Neural cell (in vitro differentiated cells): ENCODE results near the gene KIAA2012. TPM values are rescaled to one million over a fixed set of nuclear protein-coding genes. Genes with fewer than 3 reads are reported as not detected.

Experiments used
- H2AFZ ChIP-seq: fragments of 200-600, 300-800 bp; sonication (generic), shearing (Covaris generic); 2 replicates; pipeline ENCODE4 v1.6.0; 2014; ENCODE audit warnings: low read depth, mild to moderate bottlenecking, antibody characterized with exemption, low read length, moderate library complexity
- H3F3A ChIP-seq: fragments of 200-600 bp; shearing (Covaris generic); 2 replicates; pipeline ENCODE4 v1.6.1; 2016; ENCODE audit warnings: mild to moderate bottlenecking, moderate library complexity, mixed read lengths, antibody characterized with exemption, low read length; ENCODE audit not compliant: insufficient read depth, poor library complexity, severe bottlenecking
- H3K27ac ChIP-seq: fragments of 200-600, 300-800 bp; sonication (generic), shearing (Covaris generic); 2 replicates; pipeline ENCODE4 v1.5.1; 2014; ENCODE audit warnings: mild to moderate bottlenecking, low read length, moderate library complexity
- H3K27me3 ChIP-seq: fragments of 300-800, 200-600 bp; sonication (generic), shearing (Covaris generic); 2 replicates; pipeline ENCODE4 v1.6.0; 2014; ENCODE audit warnings: mild to moderate bottlenecking, low read depth, low read length, moderate library complexity; ENCODE audit not compliant: insufficient read depth
- H3K36me3 ChIP-seq: fragments of 300-800, 200-600 bp; sonication (generic), shearing (Covaris generic); 2 replicates; pipeline ENCODE4 v1.5.1; 2014; ENCODE audit warnings: mild to moderate bottlenecking, antibody characterized with exemption, low read length, moderate library complexity; ENCODE audit not compliant: insufficient read depth
- H3K4me2 ChIP-seq: fragments of 300-800, 200-600 bp; sonication (generic), shearing (Covaris generic); 2 replicates; pipeline ENCODE4 v1.6.0; 2014; ENCODE audit warnings: mild to moderate bottlenecking, low read length
- H3K4me3 ChIP-seq: fragments of 300-800, 200-600 bp; sonication (generic), shearing (Covaris generic); 2 replicates; pipeline ENCODE4 v1.5.1; 2014; ENCODE audit warnings: mild to moderate bottlenecking, low read length, moderate library complexity
- H3K79me2 ChIP-seq: fragments of 200-600 bp; shearing (Covaris generic); replicated peaks from 2 replicates; pipeline ENCODE4 v1.6.0; 2014; ENCODE audit warnings: mild to moderate bottlenecking, low read length, moderate library complexity; ENCODE audit not compliant: insufficient read depth
- H3K9ac ChIP-seq: fragments of 300-800, 200-600 bp; sonication (generic), shearing (Covaris generic); 2 replicates; pipeline ENCODE4 v1.6.1; 2016; ENCODE audit warnings: mild to moderate bottlenecking, low read length, mixed read lengths
- H3K9me2 ChIP-seq: fragments of 200-600 bp; shearing (Covaris generic); 2 replicates; pipeline ENCODE4 v1.6.1; 2016; ENCODE audit warnings: mild to moderate bottlenecking, low read length, mixed read lengths; ENCODE audit not compliant: insufficient read depth
- H3K9me3 ChIP-seq: fragments of 200-600, 300-800 bp; sonication (generic), shearing (Covaris generic); 2 replicates; pipeline ENCODE4 v1.6.1; 2016; ENCODE audit warnings: mild to moderate bottlenecking, mixed run types, low read length, moderate library complexity, mixed read lengths
- H4K20me1 ChIP-seq: fragments of 200-600 bp; shearing (Covaris generic); 2 replicates; pipeline ENCODE4 v1.6.1; 2016; ENCODE audit warnings: mild to moderate bottlenecking, mixed run types; ENCODE audit not compliant: insufficient read depth
- EP300 ChIP-seq: fragments of 450-650 bp; conservative IDR thresholded peaks from 2 replicates; pipeline ENCODE4 v1.6.1; 2014; ENCODE audit warnings: antibody characterized with exemption, mild to moderate bottlenecking, moderate library complexity; ENCODE audit not compliant: poor library complexity, severe bottlenecking
- EZH2 ChIP-seq: fragments of 200-600, 300-800 bp; shearing (Covaris generic), sonication (generic); IDR thresholded peaks from 2 replicates; pipeline ENCODE4 v1.6.1; 2014; ENCODE audit warnings: antibody characterized with exemption, low read length, borderline replicate concordance, mild to moderate bottlenecking; ENCODE audit not compliant: insufficient read depth, poor library complexity, severe bottlenecking
- MXI1 ChIP-seq: fragments of 450-650 bp; conservative IDR thresholded peaks from 2 replicates; pipeline ENCODE4 v1.6.1; 2014; ENCODE audit warnings: antibody characterized with exemption, mild to moderate bottlenecking; ENCODE audit not compliant: poor library complexity, severe bottlenecking
- POLR2AphosphoS5 ChIP-seq: IDR thresholded peaks from 2 replicates; pipeline ENCODE4 v1.6.1; 2012
- RAD21 ChIP-seq: fragments of 450-650 bp; conservative IDR thresholded peaks from 2 replicates; pipeline ENCODE4 v1.6.1; 2014; ENCODE audit warnings: antibody characterized with exemption, mild to moderate bottlenecking, moderate library complexity
- SMC3 ChIP-seq: fragments of 450-650 bp; conservative IDR thresholded peaks from 2 replicates; pipeline ENCODE4 v1.6.1; 2014; ENCODE audit warnings: antibody characterized with exemption, mild to moderate bottlenecking, moderate library complexity; ENCODE audit not compliant: poor library complexity
- TAF1 ChIP-seq: IDR thresholded peaks from 2 replicates; pipeline ENCODE4 v1.6.1; 2012; ENCODE audit warnings: low read depth
- polyA plus RNA-seq: library from polyadenylated mRNA; depleted of rRNA; stranded (reverse); fragments of >200 nt; gene quantifications from 2 replicates; pipeline ENCODE4 v1.2.3, GENCODE V29; 2014
- TF ChIP-seq, protein P1 (sequence below): fragments of 450-650 bp; IDR thresholded peaks from 2 replicates; pipeline ENCODE4 v1.5.1; 2014; ENCODE audit warnings: antibody characterized with exemption, mild to moderate bottlenecking, moderate library complexity; ENCODE audit not compliant: poor library complexity, severe bottlenecking
- TF ChIP-seq, protein P2 (sequence below): IDR thresholded peaks from 2 replicates; pipeline ENCODE4 v1.6.1; 2012; ENCODE audit warnings: borderline replicate concordance

Gene KIAA2012
- polyA plus RNA-seq, 1 donor from 2014 or later = not detected

DNA sequence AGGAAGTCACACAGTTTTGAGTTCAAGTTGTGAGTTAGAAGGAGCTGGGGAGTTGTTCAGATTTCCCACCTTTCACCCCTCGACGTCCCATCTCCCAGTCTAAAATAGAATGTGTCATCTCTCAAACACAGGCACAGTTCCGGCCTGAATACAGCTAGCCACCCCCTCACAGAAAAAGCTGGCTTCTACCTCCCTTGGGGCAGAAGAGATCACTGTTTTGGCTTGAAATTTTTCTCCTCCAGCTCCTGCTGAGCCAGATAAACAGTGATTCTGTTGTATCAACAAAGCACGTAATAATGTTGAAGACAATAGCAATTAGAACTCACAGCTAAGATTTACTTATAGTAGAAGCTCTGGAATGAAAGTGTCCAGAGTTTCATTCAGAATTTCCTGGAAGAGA is 74.7 kb downstream of the KIAA2012 start:
- Histone ChIP-seq H3K4me3 (no peak overlapping the region), H3F3A (no peaks in the 10 kb centered on the region), H3K27ac (no peak overlapping the region), H3K4me2 (no peak overlapping the region), H3K27me3 (no peaks in the 10 kb centered on the region), H3K9me2 (no peaks in the 10 kb centered on the region), H3K9me3 (no peaks in the 10 kb centered on the region), H3K79me2 (no peaks in the 10 kb centered on the region), H3K9ac (no peak overlapping the region), H4K20me1 (no peaks in the 10 kb centered on the region), H2AFZ (no peak overlapping the region), H3K36me3 (no peaks in the 10 kb centered on the region)
- TF ChIP-seq, protein P1, sequence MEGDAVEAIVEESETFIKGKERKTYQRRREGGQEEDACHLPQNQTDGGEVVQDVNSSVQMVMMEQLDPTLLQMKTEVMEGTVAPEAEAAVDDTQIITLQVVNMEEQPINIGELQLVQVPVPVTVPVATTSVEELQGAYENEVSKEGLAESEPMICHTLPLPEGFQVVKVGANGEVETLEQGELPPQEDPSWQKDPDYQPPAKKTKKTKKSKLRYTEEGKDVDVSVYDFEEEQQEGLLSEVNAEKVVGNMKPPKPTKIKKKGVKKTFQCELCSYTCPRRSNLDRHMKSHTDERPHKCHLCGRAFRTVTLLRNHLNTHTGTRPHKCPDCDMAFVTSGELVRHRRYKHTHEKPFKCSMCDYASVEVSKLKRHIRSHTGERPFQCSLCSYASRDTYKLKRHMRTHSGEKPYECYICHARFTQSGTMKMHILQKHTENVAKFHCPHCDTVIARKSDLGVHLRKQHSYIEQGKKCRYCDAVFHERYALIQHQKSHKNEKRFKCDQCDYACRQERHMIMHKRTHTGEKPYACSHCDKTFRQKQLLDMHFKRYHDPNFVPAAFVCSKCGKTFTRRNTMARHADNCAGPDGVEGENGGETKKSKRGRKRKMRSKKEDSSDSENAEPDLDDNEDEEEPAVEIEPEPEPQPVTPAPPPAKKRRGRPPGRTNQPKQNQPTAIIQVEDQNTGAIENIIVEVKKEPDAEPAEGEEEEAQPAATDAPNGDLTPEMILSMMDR = no peak
- TF ChIP-seq POLR2AphosphoS5 = no peak
- no peak for TF ChIP-seq MXI1
- TF ChIP-seq SMC3 = no peak
- TF ChIP-seq EP300 = no peak

DNA sequence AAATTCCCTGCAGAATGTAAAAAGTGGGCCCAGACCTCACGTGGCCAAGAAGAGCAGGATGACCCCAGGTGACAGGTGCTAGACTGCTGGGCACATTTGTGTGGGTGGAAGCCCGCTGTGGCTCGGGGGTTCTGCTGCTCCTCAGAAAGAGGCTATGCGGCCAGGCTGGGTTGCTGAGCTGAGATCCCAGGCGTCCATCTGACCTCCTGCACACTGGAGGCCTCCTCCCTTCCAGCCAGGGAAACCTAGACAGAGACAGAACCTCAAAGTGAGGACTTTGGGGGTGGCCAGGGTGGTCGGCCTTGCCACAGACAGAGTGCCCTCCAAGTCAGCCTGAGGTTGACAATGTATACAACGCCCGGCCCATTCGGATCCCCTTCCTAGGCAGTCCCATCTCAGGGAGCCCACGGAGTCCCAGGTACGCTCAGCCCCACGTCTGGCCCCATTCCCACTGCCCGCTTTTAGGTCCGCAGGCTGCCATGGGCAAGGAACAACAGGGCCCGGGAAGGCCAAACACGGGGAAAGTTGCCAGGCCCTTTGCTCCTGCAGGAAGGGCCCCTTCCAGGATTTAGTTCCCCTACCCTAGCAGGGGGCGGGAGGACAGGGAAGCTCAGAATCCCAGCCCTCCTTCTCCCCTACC is 75.6 kb downstream of the KIAA2012 start:
- Histone ChIP-seq H3K27ac (no peak overlapping the region), H3K9me2 (no peaks in the 10 kb centered on the region), H2AFZ (no peak overlapping the region), H4K20me1 (no peaks in the 10 kb centered on the region), H3K9me3 (no peaks in the 10 kb centered on the region), H3K27me3 (no peaks in the 10 kb centered on the region), H3K9ac (no peak overlapping the region), H3F3A (no peaks in the 10 kb centered on the region), H3K4me3 (no peak overlapping the region), H3K36me3 (no peaks in the 10 kb centered on the region), H3K79me2 (no peaks in the 10 kb centered on the region), H3K4me2 (no peak overlapping the region)
- TF ChIP-seq MXI1 (no peak), EP300 (no peak), SMC3 (no peak), POLR2AphosphoS5 (no peak), RAD21 (no peak), TAF1 (no peak), EZH2 (no peak)
- TF ChIP-seq, protein P2, sequence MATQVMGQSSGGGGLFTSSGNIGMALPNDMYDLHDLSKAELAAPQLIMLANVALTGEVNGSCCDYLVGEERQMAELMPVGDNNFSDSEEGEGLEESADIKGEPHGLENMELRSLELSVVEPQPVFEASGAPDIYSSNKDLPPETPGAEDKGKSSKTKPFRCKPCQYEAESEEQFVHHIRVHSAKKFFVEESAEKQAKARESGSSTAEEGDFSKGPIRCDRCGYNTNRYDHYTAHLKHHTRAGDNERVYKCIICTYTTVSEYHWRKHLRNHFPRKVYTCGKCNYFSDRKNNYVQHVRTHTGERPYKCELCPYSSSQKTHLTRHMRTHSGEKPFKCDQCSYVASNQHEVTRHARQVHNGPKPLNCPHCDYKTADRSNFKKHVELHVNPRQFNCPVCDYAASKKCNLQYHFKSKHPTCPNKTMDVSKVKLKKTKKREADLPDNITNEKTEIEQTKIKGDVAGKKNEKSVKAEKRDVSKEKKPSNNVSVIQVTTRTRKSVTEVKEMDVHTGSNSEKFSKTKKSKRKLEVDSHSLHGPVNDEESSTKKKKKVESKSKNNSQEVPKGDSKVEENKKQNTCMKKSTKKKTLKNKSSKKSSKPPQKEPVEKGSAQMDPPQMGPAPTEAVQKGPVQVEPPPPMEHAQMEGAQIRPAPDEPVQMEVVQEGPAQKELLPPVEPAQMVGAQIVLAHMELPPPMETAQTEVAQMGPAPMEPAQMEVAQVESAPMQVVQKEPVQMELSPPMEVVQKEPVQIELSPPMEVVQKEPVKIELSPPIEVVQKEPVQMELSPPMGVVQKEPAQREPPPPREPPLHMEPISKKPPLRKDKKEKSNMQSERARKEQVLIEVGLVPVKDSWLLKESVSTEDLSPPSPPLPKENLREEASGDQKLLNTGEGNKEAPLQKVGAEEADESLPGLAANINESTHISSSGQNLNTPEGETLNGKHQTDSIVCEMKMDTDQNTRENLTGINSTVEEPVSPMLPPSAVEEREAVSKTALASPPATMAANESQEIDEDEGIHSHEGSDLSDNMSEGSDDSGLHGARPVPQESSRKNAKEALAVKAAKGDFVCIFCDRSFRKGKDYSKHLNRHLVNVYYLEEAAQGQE = no peak
- TF ChIP-seq, protein P1 = no peak
